H9 (cell line): ENCODE measurements around the gene SLC25A4. TPM values are rescaled to one million over a fixed set of nuclear protein-coding genes. Genes with fewer than 3 reads are reported as not detected.

Source experiments
- DNase-seq: peaks from one replicate; pipeline ENCODE4 v3.0.0-alpha.2; 2017
- H2AFZ ChIP-seq: one replicate; pipeline ENCODE4 v1.6.1; 2013; ENCODE audit warnings: mild to moderate bottlenecking, low read length, control low read depth, moderate library complexity
- H2AK5ac ChIP-seq: 2 replicates; pipeline ENCODE4 v1.6.1; 2013; ENCODE audit warnings: low read length, control low read depth, mixed read lengths; ENCODE audit not compliant: insufficient read length
- H2BK120ac ChIP-seq: one replicate; pipeline ENCODE4 v1.6.1; 2013; ENCODE audit warnings: low read depth, mild to moderate bottlenecking, low read length, control low read depth, inconsistent platforms; ENCODE audit not compliant: poor library complexity, severe bottlenecking
- H2BK12ac ChIP-seq: 2 replicates; pipeline ENCODE4 v1.6.1; 2013; ENCODE audit warnings: low read length, control low read depth, mixed read lengths, low read depth; ENCODE audit not compliant: insufficient read length
- H2BK15ac ChIP-seq: 2 replicates; pipeline ENCODE4 v1.6.1; 2013; ENCODE audit warnings: low read depth, low read length, control low read depth
- H2BK20ac ChIP-seq: one replicate; pipeline ENCODE4 v1.6.1; 2013; ENCODE audit warnings: low read depth, mild to moderate bottlenecking, low read length, control low read depth, inconsistent platforms; ENCODE audit not compliant: poor library complexity, severe bottlenecking
- H2BK5ac ChIP-seq: 2 replicates; pipeline ENCODE4 v1.6.1; 2013; ENCODE audit warnings: low read length, control low read depth, mixed read lengths; ENCODE audit not compliant: insufficient read length
- H3K14ac ChIP-seq: 2 replicates; pipeline ENCODE4 v1.6.1; 2013; ENCODE audit warnings: low read length, control low read depth; ENCODE audit not compliant: insufficient read depth
- H3K18ac ChIP-seq: 2 replicates; pipeline ENCODE4 v1.6.1; 2013; ENCODE audit warnings: low read depth, mild to moderate bottlenecking, mixed read lengths, low read length, control low read depth; ENCODE audit not compliant: insufficient read length
- H3K23ac ChIP-seq: 2 replicates; pipeline ENCODE4 v1.6.1; 2013; ENCODE audit warnings: low read length, control low read depth, mixed read lengths, low read depth; ENCODE audit not compliant: insufficient read length
- H3K23me2 ChIP-seq: 2 replicates; pipeline ENCODE4 v1.6.1; 2013; ENCODE audit warnings: low read depth, mild to moderate bottlenecking, mixed read lengths, low read length, control low read depth; ENCODE audit not compliant: insufficient read length, poor library complexity, severe bottlenecking
- H3K27ac ChIP-seq: 2 replicates; pipeline ENCODE4 v1.5.1; 2013; ENCODE audit warnings: low read length, control low read depth, mixed read lengths, low read depth; ENCODE audit not compliant: insufficient read length
- H3K27me3 ChIP-seq: 2 replicates; pipeline ENCODE4 v1.6.1; 2013; ENCODE audit warnings: low read length, control low read depth, inconsistent platforms; ENCODE audit not compliant: insufficient read depth
- H3K4ac ChIP-seq: 2 replicates; pipeline ENCODE4 v1.6.1; 2013; ENCODE audit warnings: low read depth, mild to moderate bottlenecking, control low read depth, inconsistent platforms, low read length, moderate library complexity
- H3K4me1 ChIP-seq: 2 replicates; pipeline ENCODE4 v1.6.1; 2013; ENCODE audit warnings: low read length, control low read depth, inconsistent platforms; ENCODE audit not compliant: insufficient read depth
- H3K4me2 ChIP-seq: 2 replicates; pipeline ENCODE4 v1.6.1; 2013; ENCODE audit warnings: low read length, control low read depth, mixed read lengths; ENCODE audit not compliant: insufficient read length, insufficient read depth
- H3K56ac ChIP-seq: 2 replicates; pipeline ENCODE4 v1.6.1; 2013; ENCODE audit warnings: low read depth, mild to moderate bottlenecking, mixed read lengths, low read length, control low read depth; ENCODE audit not compliant: insufficient read length
- H3K79me1 ChIP-seq: 2 replicates; pipeline ENCODE4 v1.6.1; 2013; ENCODE audit warnings: low read depth, mild to moderate bottlenecking, moderate library complexity, low read length, control low read depth, inconsistent platforms; ENCODE audit not compliant: insufficient read depth, poor library complexity, severe bottlenecking
- H3K79me2 ChIP-seq: 2 replicates; pipeline ENCODE4 v1.6.1; 2013; ENCODE audit warnings: low read length, control low read depth, inconsistent platforms; ENCODE audit not compliant: insufficient read depth
- H3K9ac ChIP-seq: 2 replicates; pipeline ENCODE4 v1.6.1; 2013; ENCODE audit warnings: low read length, control low read depth, mixed read lengths; ENCODE audit not compliant: insufficient read length; ENCODE audit errors: extremely low read depth
- H3K9me3 ChIP-seq: one replicate; pipeline ENCODE4 v1.6.1; 2013; ENCODE audit warnings: low read depth, low read length, inconsistent platforms; ENCODE audit not compliant: control insufficient read depth
- H3T11ph ChIP-seq: one replicate; pipeline ENCODE4 v1.6.1; 2013; ENCODE audit warnings: mild to moderate bottlenecking, low read length, control low read depth, inconsistent platforms
- H4K20me1 ChIP-seq: one replicate; pipeline ENCODE4 v1.6.1; 2013; ENCODE audit not compliant: control insufficient read depth, insufficient read length, insufficient read depth
- H4K5ac ChIP-seq: 2 replicates; pipeline ENCODE4 v1.6.1; 2013; ENCODE audit warnings: low read depth, mild to moderate bottlenecking, mixed read lengths, low read length, control low read depth; ENCODE audit not compliant: insufficient read length
- H4K8ac ChIP-seq: replicated peaks from 2 replicates; pipeline ENCODE4 v1.6.1; 2013; ENCODE audit warnings: low read length, control low read depth, mixed read lengths, low read depth; ENCODE audit not compliant: insufficient read length
- H4K91ac ChIP-seq: 2 replicates; pipeline ENCODE4 v1.6.1; 2013; ENCODE audit warnings: low read depth, mild to moderate bottlenecking, moderate library complexity, mixed read lengths, low read length, control low read depth; ENCODE audit not compliant: insufficient read length
- H3K27ac Mint-ChIP-seq, 3 experiments: 2 replicates in 2 of 3; 3 replicates in 1 of 3; pipeline ENCODE4 v1.8.0; 2020 to 2021; ENCODE audit warnings: mixed read lengths in 3 of 3, mild to moderate bottlenecking in 1 of 3, moderate library complexity in 1 of 3
- H3K27me3 Mint-ChIP-seq: 2 replicates; pipeline ENCODE4 v1.8.0; 2021; ENCODE audit warnings: low read depth, mild to moderate bottlenecking, moderate library complexity, mixed read lengths
- H3K36me3 Mint-ChIP-seq, 3 experiments: 2 replicates in 2 of 3; 3 replicates in 1 of 3; pipeline ENCODE4 v1.8.0; 2020 to 2021; ENCODE audit warnings: low read depth in 3 of 3, mixed read lengths in 3 of 3; ENCODE audit not compliant: insufficient read depth in 1 of 3
- H3K4me1 Mint-ChIP-seq, 2 experiments: 2 replicates each; pipeline ENCODE4 v1.8.0; 2020; ENCODE audit warnings: mixed read lengths in 2 of 2
- H3K4me3 Mint-ChIP-seq, 2 experiments: 2 replicates in 1 of 2; 3 replicates in 1 of 2; pipeline ENCODE4 v1.8.0; 2020 to 2021; ENCODE audit warnings: mild to moderate bottlenecking in 2 of 2, mixed read lengths in 2 of 2, moderate library complexity in 1 of 2
- H3K9me3 Mint-ChIP-seq, 2 experiments: 2 replicates in 1 of 2; 3 replicates in 1 of 2; pipeline ENCODE4 v1.8.0; 2020; ENCODE audit warnings: mild to moderate bottlenecking in 2 of 2, mixed read lengths in 2 of 2, moderate library complexity in 1 of 2
- WGBS: extraction: QIAGEN DNeasy Blood & Tissue Kit; methylation state at CpG from one replicate; pipeline ENCODE4 v1.1.7; 2013; ENCODE audit warnings: missing lambda C conversion rate, low lambda C conversion rate, mixed read lengths; ENCODE audit not compliant: insufficient read length; ENCODE audit errors: extremely low coverage; 5-methylcytosine and 5-hydroxymethylcytosine counted together
- total RNA-seq: library from RNA; stranded (reverse); gene quantifications from 2 replicates; pipeline ENCODE4 v1.2.1, GENCODE V29; 2021
- TF ChIP-seq, protein P1 (sequence below): fragments of 200-600 bp; sonication (generic); conservative IDR thresholded peaks from 3 replicates; pipeline ENCODE4 v1.8.0; 2021; ENCODE audit warnings: antibody characterized with exemption, mild to moderate bottlenecking

Gene SLC25A4
- total RNA-seq, 1 experiment from 2014 or later = 54.4 TPM

DNA sequence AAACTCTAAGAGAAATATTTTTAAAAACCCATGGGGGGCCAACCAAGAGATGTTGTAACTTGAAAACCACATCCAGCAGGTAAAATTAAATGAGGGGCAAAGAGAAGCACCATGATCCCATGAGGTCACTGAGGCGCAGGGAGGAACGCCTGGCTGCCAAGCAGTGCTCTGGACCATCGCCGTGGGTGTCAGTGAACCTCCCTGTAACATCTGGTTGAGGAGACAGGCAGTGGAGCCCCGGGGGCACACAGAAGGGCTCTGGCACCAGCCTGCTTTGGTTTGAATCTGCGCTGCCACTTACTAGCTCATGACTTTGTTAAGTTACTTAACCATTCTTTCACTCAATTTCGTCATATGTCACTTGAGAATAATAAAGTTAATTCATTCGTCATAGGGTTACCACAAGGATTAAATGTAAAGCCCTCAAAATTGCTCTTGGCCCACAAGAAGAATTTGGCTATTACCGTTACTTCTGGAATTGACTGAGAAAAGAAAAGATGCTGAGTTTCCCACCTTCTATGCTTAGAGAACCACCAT, 41.6 kb upstream of the SLC25A4 start:
- Histone ChIP-seq H2BK120ac (no peak overlapping the region), H4K91ac (no peak overlapping the region), H4K5ac (no peak overlapping the region), H3K18ac (no peak overlapping the region), H3K79me1 (no peaks in the 10 kb centered on the region), H2AK5ac (no peak overlapping the region), H2BK15ac (no peak overlapping the region), H3K56ac (no peak overlapping the region), H3K23ac (no peak overlapping the region), H3K9me3 (no peaks in the 10 kb centered on the region), H3T11ph (no peak overlapping the region), H2AFZ (no peak overlapping the region), H2BK5ac (no peak overlapping the region), H3K27ac (no peak overlapping the region), H3K27me3 (no peaks in the 10 kb centered on the region), H3K4me1 (no peaks in the 10 kb centered on the region; the same call in 1 of the 2 replicates), H3K9ac (no peak overlapping the region), H2BK12ac (no peak overlapping the region), H3K4ac (no peak overlapping the region), H3K79me2 (no peaks in the 10 kb centered on the region), H4K20me1 (no peaks in the 10 kb centered on the region), H3K14ac (no peak overlapping the region), H2BK20ac (no peak overlapping the region), H4K8ac (no peak overlapping the region), H3K23me2 (no peaks in the 10 kb centered on the region), H3K4me2 (no peak overlapping the region)
- Mint-ChIP-seq H3K4me3 (no peak overlapping the region), H3K9me3 (no peaks in the 10 kb centered on the region; a peak in 1 of 5 replicates), H3K27me3 (no peaks in the 10 kb centered on the region; the same call in 1 of the 2 replicates), H3K36me3 (no peaks in the 10 kb centered on the region; a peak in 2 of 7 replicates), H3K4me1 (peaks cover 14 to 15% of the 10 kb centered on the region in 2 experiments), H3K27ac (no peak overlapping the region)
- no CpG with 5 or more reads among the region's 9 CpGs for WGBS
- TF ChIP-seq, protein P1, sequence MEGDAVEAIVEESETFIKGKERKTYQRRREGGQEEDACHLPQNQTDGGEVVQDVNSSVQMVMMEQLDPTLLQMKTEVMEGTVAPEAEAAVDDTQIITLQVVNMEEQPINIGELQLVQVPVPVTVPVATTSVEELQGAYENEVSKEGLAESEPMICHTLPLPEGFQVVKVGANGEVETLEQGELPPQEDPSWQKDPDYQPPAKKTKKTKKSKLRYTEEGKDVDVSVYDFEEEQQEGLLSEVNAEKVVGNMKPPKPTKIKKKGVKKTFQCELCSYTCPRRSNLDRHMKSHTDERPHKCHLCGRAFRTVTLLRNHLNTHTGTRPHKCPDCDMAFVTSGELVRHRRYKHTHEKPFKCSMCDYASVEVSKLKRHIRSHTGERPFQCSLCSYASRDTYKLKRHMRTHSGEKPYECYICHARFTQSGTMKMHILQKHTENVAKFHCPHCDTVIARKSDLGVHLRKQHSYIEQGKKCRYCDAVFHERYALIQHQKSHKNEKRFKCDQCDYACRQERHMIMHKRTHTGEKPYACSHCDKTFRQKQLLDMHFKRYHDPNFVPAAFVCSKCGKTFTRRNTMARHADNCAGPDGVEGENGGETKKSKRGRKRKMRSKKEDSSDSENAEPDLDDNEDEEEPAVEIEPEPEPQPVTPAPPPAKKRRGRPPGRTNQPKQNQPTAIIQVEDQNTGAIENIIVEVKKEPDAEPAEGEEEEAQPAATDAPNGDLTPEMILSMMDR = no peak
- no peak for DNase-seq
